Left lung (tissue), 10 donors: ENCODE results near the gene SNED1. TPM values are rescaled to one million over a fixed set of nuclear protein-coding genes. Genes with fewer than 3 reads are reported as not detected.

Experiments used
- ATAC-seq: fragments of 200-7000 bp; cut with Tn5 transposase; one replicate; pipeline ENCODE4 v1.9.1; 2020; ENCODE audit warnings: moderate library complexity
- DNase-seq, 4 donors: peaks; one replicate each; pipeline ENCODE4 v3.0.0-alpha.2; 2013 to 2020
- H3K27ac ChIP-seq, 2 donors: fragments of 200-600 bp; sonication (generic) in 1 of 2; one replicate each; pipeline versions ENCODE4 v1.5.0 to v1.8.0; 2020 to 2021
- H3K27me3 ChIP-seq, 2 donors: fragments of 200-600 bp; sonication (generic) in 1 of 2; one replicate each; pipeline versions ENCODE4 v1.5.0 to v1.8.0; 2020 to 2021
- H3K36me3 ChIP-seq, 2 donors: fragments of 200-600 bp; sonication (generic) in 1 of 2; one replicate each; pipeline versions ENCODE4 v1.5.0 to v1.8.0; 2020 to 2021
- H3K4me1 ChIP-seq, 2 donors: fragments of 200-600 bp; one replicate each; pipeline ENCODE4 v1.8.0; 2021
- H3K4me3 ChIP-seq, 2 donors: fragments of 200-600 bp; sonication (generic) in 1 of 2; one replicate each; pipeline versions ENCODE4 v1.5.0 to v1.8.0; 2020 to 2021; ENCODE audit warnings: mild to moderate bottlenecking in 1 of 2
- H3K9me3 ChIP-seq, 2 donors: fragments of 200-600 bp; sonication (generic) in 1 of 2; one replicate each; pipeline versions ENCODE4 v1.5.0 to v1.8.0; 2020 to 2021
- CTCF ChIP-seq, 2 donors: fragments of 200-600 bp; sonication (generic) in 1 of 2; IDR thresholded peaks; one replicate each; pipeline versions ENCODE4 v1.5.0 to v1.8.0; 2021; ENCODE audit warnings: antibody characterized with exemption in 2 of 2
- intact Hi-C, 2 donors: fragments of 100-400 bp; cut with DNase I; formaldehyde crosslinking; loops; one replicate each; pipeline versions ENCODE4 v1.11.2 to v1.14.2; 2022
- polyA plus RNA-seq, 6 donors: library from polyadenylated mRNA; unstranded; fragments of 120-200 nt; gene quantifications; one replicate each; pipeline ENCODE4 v1.2.1, GENCODE V29; 2013; ENCODE audit not compliant: insufficient read length in 6 of 6
- total RNA-seq, 2 donors: library from RNA; stranded (reverse); fragmentation: NEBNext Ultra II Directional; extraction: Animal tissue kit (Norgen Biotek cat#: 25700); gene quantifications; one replicate each; pipeline ENCODE4 v1.2.1, GENCODE V29; 2021
- donor health status: DM: no; HTN: yes; CAD: no.
- donor health status: DM: no; HTN: no; CAD: no.

SNED1 gene
- total and polyA plus RNA-seq, 8 donors, result 36.4 to 81.0 (median 54.7) TPM

- no peak for TF ChIP-seq CTCF (IDR thresholded peaks at IDR 0.05)
- H3K36me3 ChIP-seq, result peaks cover 0 to 41% of the 10 kb centered on the region in 2 donors
- intact Hi-C loops, result no loop called here
- H3K27ac ChIP-seq, result no peak overlapping the region
- H3K4me1 ChIP-seq, result no peaks in the 10 kb centered on the region
- no peak overlapping the region for H3K4me3 ChIP-seq
- no peaks in the 10 kb centered on the region for H3K9me3 ChIP-seq
- peak in 1 of 4 donors; percentile 28 for DNase-seq
- no peak for ATAC-seq
- no peaks in the 10 kb centered on the region for H3K27me3 ChIP-seq
These were observed 55.3 kb downstream of the SNED1 start for GRCh38 chr2:241053576-241054251.

- intact Hi-C loops, result no loop called here
- Histone ChIP-seq H3K27me3 (peaks cover 0 to 11% of the 10 kb centered on the region in 2 donors), H3K27ac (peak overlapping the region in 1 of 2 donors; percentile 45), H3K9me3 (no peaks in the 10 kb centered on the region), H3K4me1 (peaks cover 0 to 2% of the 10 kb centered on the region in 2 donors), H3K4me3 (no peak overlapping the region), H3K36me3 (no peaks in the 10 kb centered on the region)
- no peak for TF ChIP-seq CTCF (IDR thresholded peaks at IDR 0.05)
- peak in 2 of 4 donors; percentile 44 to 63 for DNase-seq
- ATAC-seq, result peak; percentile 36
These were observed 62.9 kb downstream of the SNED1 start for GRCh38 chr2:241061275-241061674.

GRCh38 chr2:241062389-241063092 lies 64.1 kb downstream of the SNED1 start:
- no peak for TF ChIP-seq CTCF (IDR thresholded peaks at IDR 0.05)
- Histone ChIP-seq H3K27me3 (peaks cover 0 to 11% of the 10 kb centered on the region in 2 donors), H3K36me3 (peaks cover 0 to 8% of the 10 kb centered on the region in 2 donors), H3K9me3 (no peaks in the 10 kb centered on the region), H3K4me3 (no peak overlapping the region), H3K27ac (no peak overlapping the region), H3K4me1 (peaks cover 0 to 2% of the 10 kb centered on the region in 2 donors)
- ATAC-seq, result no peak
- intact Hi-C loops, result no loop called here
- peak in 1 of 4 donors; percentile 62 for DNase-seq

GRCh38 chr2:241063093-241063551 lies 64.7 kb downstream of the SNED1 start:
- Histone ChIP-seq H3K36me3 (peaks cover 0 to 13% of the 10 kb centered on the region in 2 donors), H3K4me1 (peaks cover 0 to 2% of the 10 kb centered on the region in 2 donors), H3K27ac (no peak overlapping the region), H3K4me3 (peak overlapping the region in 1 of 2 donors; percentile 11), H3K27me3 (peaks cover 0 to 11% of the 10 kb centered on the region in 2 donors), H3K9me3 (no peaks in the 10 kb centered on the region)
- intact Hi-C loops, result no loop called here
- TF ChIP-seq CTCF (IDR thresholded peaks at IDR 0.05), result no peak
- DNase-seq, result peak in 2 of 4 donors; percentile 31 to 71
- peak; percentile 21 for ATAC-seq

- Histone ChIP-seq H3K9me3 (no peaks in the 10 kb centered on the region), H3K27ac (no peak overlapping the region), H3K4me1 (peaks cover 0 to 2% of the 10 kb centered on the region in 2 donors), H3K4me3 (peak overlapping the region in 1 of 2 donors; percentile 11), H3K27me3 (peaks cover 0 to 11% of the 10 kb centered on the region in 2 donors), H3K36me3 (peaks cover 0 to 16% of the 10 kb centered on the region in 2 donors)
- ATAC-seq (peak; percentile 59), DNase-seq (peak in 1 of 4 donors; percentile 70)
- intact Hi-C loops, result no loop called here
- no peak for TF ChIP-seq CTCF (IDR thresholded peaks at IDR 0.05)
These were observed 65.2 kb downstream of the SNED1 start for GRCh38 chr2:241063587-241063986.
